Measurements from ENCODE around the gene TOB1.

The TOB1 gene, protein sequence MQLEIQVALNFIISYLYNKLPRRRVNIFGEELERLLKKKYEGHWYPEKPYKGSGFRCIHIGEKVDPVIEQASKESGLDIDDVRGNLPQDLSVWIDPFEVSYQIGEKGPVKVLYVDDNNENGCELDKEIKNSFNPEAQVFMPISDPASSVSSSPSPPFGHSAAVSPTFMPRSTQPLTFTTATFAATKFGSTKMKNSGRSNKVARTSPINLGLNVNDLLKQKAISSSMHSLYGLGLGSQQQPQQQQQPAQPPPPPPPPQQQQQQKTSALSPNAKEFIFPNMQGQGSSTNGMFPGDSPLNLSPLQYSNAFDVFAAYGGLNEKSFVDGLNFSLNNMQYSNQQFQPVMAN

DNA sequence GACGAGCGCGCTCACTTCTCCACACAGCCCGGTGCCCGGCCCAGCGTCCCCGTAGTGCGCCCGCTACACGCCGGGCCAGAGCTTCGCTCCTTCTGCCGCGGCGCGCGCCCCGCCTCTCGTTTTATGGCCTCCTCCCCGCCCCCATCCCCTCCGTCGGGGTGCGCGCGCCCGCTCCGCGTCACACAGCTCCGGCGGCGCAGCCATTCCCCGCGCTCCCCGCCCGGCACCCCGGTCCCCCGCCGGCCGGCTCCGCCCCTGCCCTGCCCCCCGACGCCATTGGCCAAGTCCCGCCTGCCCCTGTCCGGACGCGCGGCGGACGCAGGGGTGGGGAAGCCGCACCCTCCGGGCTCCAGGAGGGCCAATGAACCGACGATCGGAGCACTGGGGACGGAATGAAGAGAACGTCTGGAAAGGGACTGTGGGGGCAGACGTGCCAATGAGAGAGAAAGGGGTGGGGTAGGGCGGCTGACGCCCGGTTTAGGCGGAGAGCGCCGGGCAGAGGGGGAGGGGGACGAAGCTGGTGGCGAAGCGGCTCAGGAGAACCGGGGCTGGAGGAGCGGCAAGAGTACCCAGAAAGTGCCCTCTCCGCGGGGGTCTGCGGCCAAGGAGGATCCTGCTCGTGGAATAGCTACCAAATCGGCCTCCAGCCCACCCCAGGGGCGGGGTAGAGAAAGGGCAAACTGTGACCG is at the start of gene TOB1:
Gene TOB1 (minus strand): TSS at position 94 of the 689 bp plus-strand sequence. CDS start 2,337 bp downstream, outside the sequence.
- DNase-seq = peak; percentile 96

DNA sequence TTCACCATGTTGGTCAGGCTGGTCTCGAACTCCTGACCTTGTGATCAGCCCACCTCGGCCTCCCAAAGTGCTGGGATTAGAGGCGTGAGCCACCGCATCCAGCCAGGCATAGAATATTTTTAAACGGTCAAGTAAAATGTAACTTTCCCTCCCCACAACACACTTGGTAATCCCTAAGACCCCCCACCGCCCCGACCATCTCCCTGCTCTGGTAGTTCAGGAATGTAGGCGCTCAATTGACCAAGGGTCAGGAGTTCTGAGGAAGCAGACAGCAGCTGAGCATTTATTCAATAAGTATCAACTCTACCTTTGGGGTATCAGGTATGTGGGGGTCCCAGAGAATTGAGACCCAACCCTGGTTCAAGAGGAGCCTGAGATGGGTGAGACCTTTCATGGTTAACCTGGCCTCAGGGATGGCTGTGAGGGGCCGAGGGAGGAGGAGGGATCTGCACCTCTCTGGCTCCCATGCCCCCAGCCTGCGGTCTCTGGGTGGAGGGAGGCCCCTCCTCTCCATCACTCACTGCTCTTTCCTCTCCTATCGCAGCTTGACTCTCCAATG is 48.4 kb upstream of the TOB1 start:
- no peak for DNase-seq

DNA sequence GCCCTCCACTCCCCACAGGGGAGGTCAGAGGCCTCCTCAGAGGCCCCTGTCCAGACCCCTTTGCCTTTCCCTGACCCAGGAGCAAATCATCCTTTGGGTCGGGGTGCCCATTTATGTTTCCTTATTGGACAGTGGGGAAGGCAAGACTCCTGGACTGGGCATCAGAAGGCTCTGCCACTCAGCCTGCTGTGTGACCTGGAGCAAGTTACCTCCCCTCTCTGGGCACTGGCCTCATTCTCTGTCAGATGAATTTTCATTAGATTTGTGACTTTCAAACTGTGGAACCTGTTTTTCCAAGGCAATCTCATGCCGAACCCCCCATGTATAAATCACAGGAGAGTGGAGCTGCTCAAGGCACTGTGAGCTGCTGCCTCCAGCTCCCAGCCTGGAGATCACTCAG is 47.0 kb upstream of the TOB1 start:
- DNase-seq = no peak

DNA sequence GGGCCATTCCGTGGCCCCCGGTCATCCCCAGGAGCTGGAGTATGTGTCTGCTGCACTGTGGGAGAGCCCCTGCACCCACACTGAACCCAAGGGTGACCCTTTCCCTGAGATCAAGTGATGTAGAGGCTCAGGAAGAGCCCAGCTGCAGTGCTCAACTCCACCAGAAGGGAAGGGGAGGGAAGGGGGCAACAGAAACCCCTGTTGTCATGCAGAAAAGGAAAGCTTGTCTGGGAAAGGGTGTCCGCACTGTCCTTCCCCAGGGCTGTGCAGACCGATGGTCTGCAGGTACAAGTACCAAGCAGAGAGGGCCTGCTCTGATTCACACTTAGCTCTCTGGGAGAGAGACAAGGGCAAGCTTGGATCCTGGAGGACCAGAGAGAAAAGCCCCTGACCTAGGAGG is 45.7 kb upstream of the TOB1 start:
- DNase-seq = no peak

DNA sequence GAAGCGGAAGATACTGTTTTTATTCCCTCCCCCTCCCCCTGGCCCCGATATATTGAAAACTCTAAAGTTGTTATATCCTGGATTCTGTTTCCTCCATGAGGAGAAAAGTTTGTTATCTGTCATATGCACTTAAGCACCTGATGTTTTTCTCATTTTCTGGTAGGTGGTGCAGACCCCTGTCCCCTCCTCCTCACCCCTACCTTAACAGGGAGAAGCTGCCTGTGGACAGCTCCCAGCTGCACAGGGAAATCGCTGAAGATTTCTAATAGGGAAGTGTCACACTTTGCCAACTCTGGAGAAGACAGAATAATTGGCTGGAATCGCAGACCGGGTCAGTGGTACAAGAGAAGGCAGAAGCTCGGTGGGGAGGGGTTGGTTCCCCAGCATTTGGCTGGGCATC is 45.3 kb upstream of the TOB1 start:
- no peak for DNase-seq

DNA sequence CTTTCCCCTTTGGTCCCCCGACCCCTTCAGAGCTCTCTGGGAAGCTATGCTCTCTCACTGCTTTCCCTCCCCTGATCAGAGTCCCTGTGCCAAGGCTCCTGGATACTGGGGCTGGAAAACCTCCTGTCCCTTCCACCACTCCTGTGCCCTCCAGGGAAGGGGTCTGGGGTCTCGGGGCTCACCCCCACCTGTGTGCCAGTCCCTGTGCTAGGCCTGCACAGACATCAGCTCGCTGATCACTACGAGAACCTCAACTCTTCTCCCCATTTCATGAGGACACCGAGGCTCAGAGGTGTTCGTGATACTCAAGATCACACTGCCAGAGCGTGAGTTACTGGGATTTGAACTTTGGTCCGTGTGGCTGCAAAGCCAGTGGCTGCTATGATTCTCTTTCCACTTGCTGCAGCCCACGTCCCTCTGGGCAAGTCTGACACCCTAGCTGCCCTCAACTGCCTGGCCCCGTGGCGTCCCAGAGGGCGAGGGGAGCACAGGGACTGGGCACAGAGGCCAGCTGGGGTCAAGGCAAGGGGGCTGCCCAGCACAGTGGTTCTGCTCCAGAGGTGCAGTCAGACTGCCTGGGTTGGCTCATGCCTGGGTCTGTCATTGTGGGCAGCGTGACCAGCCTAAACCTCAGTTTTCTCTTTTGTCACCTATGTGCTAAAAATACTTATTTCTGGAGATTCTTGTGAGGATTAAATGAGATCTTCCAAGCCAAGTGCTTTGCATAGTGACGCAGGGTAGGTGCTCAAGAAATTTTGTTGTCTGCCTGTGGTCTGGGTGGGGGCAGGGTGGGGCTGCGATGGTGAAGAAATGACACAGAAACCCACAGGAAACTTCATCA is 43.8 kb upstream of the TOB1 start:
- DNase-seq = no peak

DNA sequence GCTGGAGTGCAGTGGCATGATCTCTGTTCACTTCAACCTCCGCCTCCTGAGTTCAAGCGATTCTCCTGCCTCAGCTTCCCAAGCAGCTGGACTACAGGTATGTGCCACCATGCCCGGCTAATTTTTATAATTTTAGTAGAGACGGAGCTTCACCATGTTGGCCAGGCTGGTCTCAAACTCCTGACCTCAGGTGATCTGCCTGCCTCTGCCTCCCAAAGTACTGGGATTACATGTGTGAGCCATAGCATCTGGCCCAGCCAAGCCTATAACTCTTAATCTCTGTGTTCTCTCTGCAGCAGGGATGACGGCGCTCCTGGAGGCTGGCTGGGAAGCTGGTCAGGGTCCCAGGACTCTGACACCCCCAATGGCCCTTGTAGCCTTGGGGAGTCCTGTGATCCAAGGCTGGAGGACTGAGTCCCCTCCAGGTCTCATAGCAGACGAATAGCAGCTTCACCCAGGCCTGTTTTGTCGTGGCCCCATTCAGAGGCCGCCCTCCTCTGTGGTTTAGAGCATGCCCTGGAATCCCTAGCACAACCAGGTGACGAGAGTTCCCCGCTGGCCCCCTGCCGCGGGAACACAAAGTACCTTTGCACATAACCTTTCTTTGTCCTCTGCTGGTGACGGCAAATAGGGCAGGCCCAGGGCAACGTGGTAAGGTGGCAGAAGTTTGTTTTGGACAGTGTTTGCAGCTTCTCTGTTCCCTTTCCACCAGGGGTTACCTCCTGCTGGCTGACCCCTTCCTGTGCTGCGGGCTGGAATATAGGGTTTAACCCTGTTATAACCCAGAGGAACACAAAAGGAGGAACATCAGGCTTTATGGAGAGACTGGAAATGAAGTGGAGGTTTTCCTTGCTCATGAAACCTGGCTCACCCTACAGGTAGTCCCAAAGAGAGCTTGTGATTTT is 43.0 kb upstream of the TOB1 start:
- no peak for DNase-seq

DNA sequence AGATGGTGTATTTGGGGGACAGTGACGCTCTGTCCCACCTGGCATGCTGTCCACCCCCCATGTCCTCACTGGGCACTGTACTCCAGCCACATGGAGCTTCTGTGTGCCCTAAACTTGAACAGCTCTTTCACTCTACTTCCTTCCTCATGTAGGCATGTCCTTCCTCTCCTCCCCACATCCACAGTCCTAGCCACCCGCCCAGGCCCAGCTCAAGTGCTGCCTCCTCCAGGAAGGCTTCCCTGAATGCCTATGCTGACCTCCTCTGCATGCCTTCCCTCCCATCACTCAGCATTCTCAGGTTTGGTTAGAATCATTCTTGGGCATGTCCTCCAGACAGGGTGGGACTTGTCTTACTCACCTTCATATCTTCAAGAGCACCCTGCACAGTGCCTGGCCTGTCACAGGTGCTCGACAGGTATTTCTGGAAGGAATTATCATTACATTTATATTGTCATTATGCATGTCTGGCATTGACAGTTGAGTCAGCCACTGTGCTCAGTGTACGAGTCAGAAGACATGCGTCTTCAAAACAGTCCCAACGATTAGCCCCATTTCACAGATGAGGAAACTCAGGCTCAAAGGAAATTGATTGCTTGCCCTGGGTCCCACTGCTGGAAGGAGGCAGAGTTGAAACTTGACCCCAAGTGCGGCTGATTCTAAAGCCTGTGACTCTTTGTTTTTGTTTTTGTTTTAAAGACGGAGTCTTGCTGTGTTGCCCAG is 42.1 kb upstream of the TOB1 start:
- no peak for DNase-seq

DNA sequence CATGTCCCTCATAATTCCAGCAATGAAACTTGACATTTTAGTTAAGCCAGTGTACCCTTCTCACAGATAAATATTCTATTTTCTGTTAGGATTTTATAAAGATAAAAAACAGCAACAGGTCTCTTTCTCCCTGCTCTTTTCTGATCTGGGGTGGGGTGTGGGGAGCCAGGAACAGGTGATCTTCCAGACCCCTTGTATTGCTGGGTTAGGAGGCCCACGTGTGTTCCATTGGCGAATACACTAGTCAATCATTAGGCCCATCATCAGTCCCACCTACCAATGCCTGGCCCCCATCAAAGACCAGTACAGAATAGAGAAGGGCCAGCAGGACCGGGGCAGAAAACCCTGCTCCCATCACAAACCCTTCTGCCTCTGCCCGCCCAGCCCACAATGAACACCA is 40.3 kb upstream of the TOB1 start:
- no peak for DNase-seq

DNA sequence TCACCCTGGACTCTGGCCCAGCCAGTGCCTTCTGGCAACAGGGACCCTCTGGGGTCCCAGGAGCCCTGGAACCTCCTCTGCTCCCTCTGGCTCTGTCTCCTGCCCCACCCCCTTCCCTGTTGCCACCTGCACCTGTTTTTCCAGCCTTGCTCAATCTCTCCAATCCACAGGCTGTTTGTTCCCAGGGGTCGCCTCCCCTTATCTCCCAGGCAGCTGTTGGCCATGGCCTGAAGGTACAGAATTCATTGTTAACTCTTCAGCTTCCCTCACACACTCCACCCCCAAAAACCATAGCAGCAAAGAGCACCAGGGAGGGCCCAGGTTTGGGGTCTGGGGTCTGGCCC is 39.3 kb upstream of the TOB1 start:
- DNase-seq = no peak

DNA sequence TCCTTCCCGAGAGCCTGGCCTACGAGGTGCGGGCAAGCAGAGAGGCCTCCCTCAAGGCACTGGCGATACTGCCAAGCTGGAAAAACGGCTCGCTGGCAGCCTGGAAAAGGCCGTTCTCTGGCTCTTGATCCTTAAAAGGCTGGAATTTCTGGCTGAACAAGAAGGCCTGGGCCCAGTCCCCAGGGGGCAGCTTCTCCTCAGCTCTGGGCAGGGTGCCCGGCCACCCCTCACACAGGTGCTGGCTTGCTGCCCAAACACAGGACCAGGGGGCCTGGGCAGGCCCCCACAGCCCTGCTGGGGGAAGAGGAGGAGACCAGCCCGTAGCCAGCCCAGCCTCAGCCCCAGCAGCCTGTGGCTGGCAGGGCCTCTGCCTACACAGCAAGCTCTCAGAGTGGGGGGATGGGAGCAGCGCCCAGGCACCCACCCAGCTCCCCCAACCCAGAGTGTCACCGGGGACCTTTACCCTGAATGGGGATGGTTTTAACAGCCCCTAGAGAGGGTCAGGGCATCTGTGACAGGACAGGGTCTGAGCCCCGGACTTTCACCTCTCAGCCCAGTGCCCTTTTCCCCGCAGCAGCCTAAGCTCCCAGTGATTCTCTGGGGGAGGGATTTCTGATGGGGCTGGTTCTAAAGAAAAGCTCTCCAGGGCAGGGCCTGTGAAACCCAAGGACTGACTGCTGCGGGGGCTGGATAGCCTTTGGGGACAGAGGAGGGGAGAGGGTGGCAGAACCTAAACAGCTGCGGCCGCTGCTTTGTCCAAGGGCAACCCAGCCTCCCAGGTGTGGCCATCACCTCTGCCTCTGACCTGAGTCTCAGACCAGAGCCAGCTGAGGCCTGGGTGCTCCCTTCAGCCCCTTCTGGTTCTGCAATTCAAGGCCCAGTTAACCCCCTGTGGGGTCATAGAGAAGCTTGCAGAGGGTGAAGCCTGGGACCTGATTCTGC is 38.6 kb upstream of the TOB1 start:
- no peak for DNase-seq

DNA sequence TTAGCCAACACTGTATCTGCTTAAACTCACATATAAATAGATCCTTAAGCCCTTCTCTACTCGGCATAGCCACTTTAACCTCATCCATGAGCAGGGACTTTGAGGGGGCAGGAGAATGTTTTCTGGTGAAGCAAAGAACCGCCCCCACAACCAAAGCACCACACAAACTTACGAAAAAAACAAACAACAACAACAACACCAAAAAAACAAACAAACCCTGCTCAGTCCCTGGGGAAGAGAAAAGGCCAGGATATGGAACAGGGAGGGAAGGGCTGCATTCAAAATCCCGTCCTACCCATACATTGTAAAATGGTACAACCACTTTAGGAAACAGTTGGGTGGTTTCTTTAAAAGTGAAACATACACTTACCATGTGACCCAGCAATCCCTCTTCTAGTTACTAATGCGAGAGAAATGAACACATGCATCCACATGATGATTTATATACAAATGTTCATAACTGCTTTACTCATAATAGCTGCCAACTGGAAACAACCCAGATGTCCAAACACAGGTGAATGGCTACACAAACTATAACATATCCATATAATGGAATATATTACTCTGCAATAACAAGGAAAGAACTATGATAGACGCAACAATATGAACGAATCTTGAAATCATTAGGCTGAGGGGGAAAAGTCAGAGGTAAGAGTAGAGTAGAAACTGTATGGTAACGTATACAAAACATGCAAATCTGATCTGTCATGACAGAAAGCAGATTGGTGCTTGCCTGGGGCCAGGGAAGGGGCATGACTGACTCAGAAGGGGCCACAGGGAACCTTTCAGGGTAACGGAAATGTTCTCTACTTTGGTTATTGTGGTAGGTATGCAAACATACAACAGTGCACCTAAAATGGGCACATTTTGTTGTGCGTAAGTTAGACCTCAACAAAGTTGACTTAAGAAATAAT is 37.7 kb upstream of the TOB1 start:
- DNase-seq = peak; percentile 18

DNA sequence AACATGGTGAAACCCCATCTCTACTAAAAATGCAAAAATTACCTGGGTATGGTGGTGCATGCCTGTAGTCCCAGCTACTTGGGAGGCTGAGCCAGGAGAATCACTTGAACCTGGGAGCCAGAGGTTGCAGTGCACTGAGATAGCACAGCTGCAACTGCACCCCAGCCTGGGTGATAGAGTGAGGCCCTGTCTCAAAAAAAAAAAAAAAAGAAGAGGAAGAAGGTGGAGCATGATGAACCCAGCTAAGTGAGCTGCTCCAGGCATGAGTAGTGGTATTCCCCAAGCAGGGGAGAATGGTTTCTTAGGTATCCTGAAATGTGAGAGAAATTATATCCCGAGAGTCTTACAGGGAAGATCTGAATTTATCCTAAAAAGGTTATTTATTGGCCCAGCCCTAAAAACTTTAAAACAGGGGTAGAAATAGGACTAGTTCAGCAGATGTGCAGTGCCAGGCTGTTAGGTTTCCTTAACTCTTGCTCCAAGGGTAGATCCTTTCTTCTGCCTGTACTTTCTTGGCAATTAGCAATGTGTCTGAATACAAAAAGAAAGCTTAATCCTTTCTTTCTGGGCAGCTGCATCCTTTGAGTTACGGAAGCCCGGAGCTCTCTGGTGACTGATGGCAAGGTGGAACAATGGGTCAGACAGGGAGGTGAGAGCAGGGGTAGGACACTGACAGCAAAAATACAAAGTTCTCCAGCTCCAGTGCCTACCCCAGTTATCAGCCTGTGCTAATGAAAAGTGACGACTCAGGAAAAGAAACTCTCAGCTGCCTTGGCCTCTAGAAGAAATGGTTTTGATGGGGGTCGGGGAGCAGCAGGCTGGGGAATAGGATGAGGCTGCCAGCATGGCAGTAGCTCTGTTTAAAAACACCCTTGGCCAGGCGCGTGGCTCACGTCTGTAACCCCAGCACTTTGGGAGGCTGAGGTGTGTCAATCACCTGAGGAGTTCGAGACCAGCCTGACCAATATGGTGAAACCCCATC is 36.5 kb upstream of the TOB1 start:
- no peak for DNase-seq

DNA sequence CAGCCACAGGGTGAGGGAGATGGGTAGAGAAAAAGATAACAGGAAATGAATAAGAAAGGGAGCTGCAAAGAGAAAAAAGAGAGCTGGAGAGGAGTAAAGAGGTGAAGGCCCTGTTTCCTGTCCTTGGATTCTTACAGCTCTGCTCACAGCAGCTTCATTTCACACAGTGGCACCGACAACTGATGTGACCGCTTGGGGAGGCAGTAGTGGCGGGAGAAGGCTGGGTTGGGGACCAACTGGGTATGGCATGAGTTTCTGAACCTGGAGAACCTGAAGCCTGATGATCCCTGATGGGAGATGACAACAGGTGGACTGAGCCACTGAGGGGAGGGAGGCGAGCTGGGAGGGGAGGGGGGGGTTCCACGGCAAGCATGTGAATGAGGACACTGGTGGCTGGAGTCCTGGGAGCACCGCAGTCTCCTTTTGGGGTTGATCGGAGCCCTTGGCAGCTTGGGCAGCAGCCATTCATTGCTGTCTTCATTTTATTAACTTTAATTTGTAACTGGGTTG is 34.3 kb upstream of the TOB1 start:
- no peak for DNase-seq

DNA sequence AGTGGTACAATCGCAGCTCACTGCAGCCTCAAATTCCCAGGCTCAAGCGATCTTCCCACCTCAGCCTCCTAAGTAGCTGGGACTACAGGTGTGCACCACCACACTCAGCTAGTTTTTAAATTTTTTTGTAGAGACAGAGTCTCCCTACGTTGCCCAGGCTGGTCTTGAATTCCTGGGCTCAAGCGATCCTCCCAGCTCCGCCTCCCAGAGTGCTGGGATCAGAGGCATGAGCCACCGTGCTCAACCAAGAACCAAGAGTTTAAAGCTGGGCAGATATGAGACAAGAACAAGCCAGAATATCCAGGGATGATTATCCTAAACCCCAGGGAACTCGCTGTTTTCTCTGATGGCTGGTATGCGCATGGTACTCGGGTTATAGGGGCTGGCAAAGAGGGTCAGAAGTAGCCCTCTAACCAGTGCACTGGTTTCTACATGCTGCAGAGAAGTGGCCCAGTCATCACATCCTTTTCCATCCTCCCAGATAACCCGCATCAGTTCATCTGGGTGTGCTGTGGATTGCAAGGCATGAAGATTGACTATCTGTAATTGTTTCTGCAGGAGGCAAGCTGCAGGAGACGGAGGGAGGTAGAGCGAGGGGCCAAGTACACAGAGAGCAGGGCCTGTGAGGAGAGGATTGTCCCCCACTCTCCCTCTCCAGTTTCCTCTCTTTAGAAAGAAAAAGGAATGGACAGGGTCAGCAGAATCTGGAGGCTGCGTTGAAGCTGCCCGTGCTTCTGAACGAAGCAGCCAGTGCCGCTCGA is 33.6 kb upstream of the TOB1 start:
- no peak for DNase-seq

DNA sequence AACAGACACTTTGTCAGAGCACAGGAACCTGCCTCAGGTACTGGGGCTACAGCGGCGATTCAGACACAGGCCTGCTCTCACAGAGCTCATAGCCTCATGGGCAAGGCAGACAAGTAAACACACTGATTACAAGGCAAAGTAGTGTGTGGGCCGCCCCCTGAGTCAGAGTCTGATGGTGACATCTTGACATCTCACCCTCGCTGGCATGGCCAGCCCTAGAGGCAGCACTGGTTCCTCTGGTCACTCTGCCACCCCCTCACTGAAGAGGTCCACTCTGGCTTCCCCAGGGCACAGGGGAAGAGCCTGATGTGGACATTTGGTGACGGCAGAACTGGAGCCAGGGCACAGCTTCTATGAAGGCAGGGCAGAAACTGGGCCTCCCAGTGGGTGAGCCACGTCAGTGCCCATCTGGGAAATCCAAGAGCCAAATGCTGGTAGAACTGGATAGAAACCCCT is 32.9 kb upstream of the TOB1 start:
- no peak for DNase-seq

Data from amniotic stem cell (primary cell).